Endothelial cell of umbilical vein (primary cell): ENCODE results near the gene CRTAP. TPM values are rescaled to one million over a fixed set of nuclear protein-coding genes. Genes with fewer than 3 reads are reported as not detected.
"Not testable (repeated sequence)": the region's sequence is repeated elsewhere in the genome, so short reads cannot be mapped to it uniquely, and the experiment has no call there.

Experiments
- BruUV-seq: library from RNA; stranded (reverse); fragments of 400-500 nt; replicated peaks from 2 replicates; lab custom pipeline; 2021; lab: Mats Ljungman, UMichigan
- CTCF ChIA-PET: fragments of 300-600, 350-600 bp; sonication (Branson Sonifier 250); formaldehyde crosslinking; loops from one replicate; lab custom pipeline; 2021; ENCODE audit warnings: antibody characterized with exemption, inconsistent platforms; lab: Charles Lee
- POLR2A ChIA-PET: fragments of 300-600, 350-600 bp; sonication (Branson Sonifier 250); formaldehyde crosslinking; loops from one replicate; lab custom pipeline; 2021; ENCODE audit warnings: antibody characterized with exemption, inconsistent platforms; lab: Charles Lee
- DNase-seq: peaks from one replicate; pipeline ENCODE4 v3.0.0-alpha.2; 2011; ENCODE audit warnings: low read depth, low spot score
- FAIRE-seq: peaks from 2 replicates; lab custom pipeline; 2011; peaks lifted over from hg19 to GRCh38; lab: Jason Lieb, UNC
- H2AFZ ChIP-seq: 2 replicates; pipeline ENCODE4 v1.6.0; 2012; ENCODE audit warnings: low read depth, low read length, control low read depth, inconsistent platforms
- H3K27ac ChIP-seq: 2 replicates; pipeline ENCODE4 v1.5.1; 2011; ENCODE audit warnings: low read depth, mild to moderate bottlenecking, control low read depth, low read length, moderate library complexity; ENCODE audit not compliant: insufficient read depth
- H3K27me3 ChIP-seq, 2 experiments: 2 replicates each; pipeline versions ENCODE4 v1.6.0 to v1.6.1; 2011; ENCODE audit warnings: low read length in 2 of 2, mixed read lengths in 1 of 2; ENCODE audit not compliant: control insufficient read depth in 2 of 2, insufficient read depth in 2 of 2
- H3K36me3 ChIP-seq, 2 experiments: 2 replicates in 1 of 2; 3 replicates in 1 of 2; pipeline ENCODE4 v1.5.1; 2011; ENCODE audit warnings: low read length in 2 of 2, mild to moderate bottlenecking in 1 of 2, moderate library complexity in 1 of 2; ENCODE audit not compliant: control insufficient read depth in 2 of 2, insufficient read depth in 2 of 2; ENCODE audit errors: extremely low read depth in 1 of 2
- H3K4me1 ChIP-seq: 3 replicates; pipeline ENCODE4 v1.5.1; 2011; ENCODE audit warnings: mild to moderate bottlenecking, low read length; ENCODE audit not compliant: control insufficient read depth, insufficient read depth; ENCODE audit errors: extremely low read depth
- H3K4me2 ChIP-seq: 2 replicates; pipeline ENCODE4 v1.6.1; 2011; ENCODE audit warnings: low read length, control low read depth, mixed read lengths; ENCODE audit not compliant: insufficient read depth
- H3K4me3 ChIP-seq, 3 experiments: fragments of 200-600 bp in 1 of 3; sonication (generic), shearing (Covaris generic) in 1 of 3; replicated peaks in 1 of 3; 2 replicates each; pipeline ENCODE4 v1.5.1; 2011 to 2016; ENCODE audit warnings: control low read depth in 3 of 3, low read length in 3 of 3, mild to moderate bottlenecking in 2 of 3, inconsistent platforms in 1 of 3, low read depth in 1 of 3, moderate library complexity in 1 of 3; ENCODE audit not compliant: insufficient read depth in 1 of 3
- H3K79me2 ChIP-seq: 2 replicates; pipeline ENCODE4 v1.6.0; 2012; ENCODE audit warnings: low read length, inconsistent platforms; ENCODE audit not compliant: control insufficient read depth, insufficient read depth
- H3K9ac ChIP-seq: replicated peaks from 2 replicates; pipeline ENCODE3; 2011; ENCODE audit warnings: low read length, control low read depth; ENCODE audit not compliant: insufficient read depth; ENCODE audit errors: extremely low read depth
- H3K9me1 ChIP-seq: replicated peaks from 3 replicates; pipeline ENCODE4 v1.6.0; 2011; ENCODE audit warnings: mild to moderate bottlenecking, low read length; ENCODE audit not compliant: control insufficient read depth, insufficient read depth; ENCODE audit errors: extremely low read depth
- H3K9me3 ChIP-seq: replicated peaks from 2 replicates; pipeline ENCODE4 v1.5.1; 2012; ENCODE audit warnings: low read length, inconsistent platforms; ENCODE audit not compliant: control insufficient read depth, insufficient read depth
- H4K20me1 ChIP-seq: replicated peaks from 2 replicates; pipeline ENCODE3; 2011; ENCODE audit warnings: mild to moderate bottlenecking, low read length; ENCODE audit not compliant: control insufficient read depth, insufficient read depth; ENCODE audit errors: extremely low read depth
- CTCF ChIP-seq, 2 donors: IDR thresholded peaks; 1 replicate in 1 of 2; 2 replicates in 1 of 2; pipeline ENCODE4 v1.5.1; 2011; ENCODE audit warnings: low read length in 2 of 2, mild to moderate bottlenecking in 2 of 2, moderate library complexity in 2 of 2, control low read depth in 1 of 2, inconsistent platforms in 1 of 2, low read depth in 1 of 2; ENCODE audit not compliant: insufficient read depth in 1 of 2; ENCODE audit errors: extremely low read depth in 1 of 2
- EZH2 ChIP-seq: IDR thresholded peaks from 2 replicates; pipeline ENCODE4 v1.6.1; 2012; ENCODE audit warnings: borderline replicate concordance, low read depth, mild to moderate bottlenecking, moderate library complexity, low read length, inconsistent platforms; ENCODE audit not compliant: severe bottlenecking
- FOS ChIP-seq: IDR thresholded peaks from 2 replicates; pipeline ENCODE4 v1.6.1; 2011; ENCODE audit warnings: mild to moderate bottlenecking, low read length, moderate library complexity, borderline replicate concordance; ENCODE audit not compliant: insufficient read depth
- GATA2 ChIP-seq: IDR thresholded peaks from 2 replicates; pipeline ENCODE4 v1.7.0; 2011; ENCODE audit warnings: low read depth, mild to moderate bottlenecking, moderate library complexity, mixed read lengths, low read length; ENCODE audit not compliant: insufficient read length, insufficient read depth
- JUN ChIP-seq: IDR thresholded peaks from 2 replicates; pipeline ENCODE4 v1.6.1; 2011; ENCODE audit warnings: borderline replicate concordance, low read depth; ENCODE audit not compliant: insufficient read length, insufficient read depth
- MAX ChIP-seq: IDR thresholded peaks from 2 replicates; pipeline ENCODE4 v1.6.1; 2011; ENCODE audit not compliant: insufficient read depth, insufficient read length
- MYC ChIP-seq: IDR thresholded peaks from one replicate; pipeline ENCODE4 v1.6.1; 2011; ENCODE audit warnings: mild to moderate bottlenecking, low read depth, low read length
- POLR2A ChIP-seq: IDR thresholded peaks from 2 replicates; pipeline ENCODE4 v1.6.1; 2012; ENCODE audit warnings: low read depth, mild to moderate bottlenecking, control low read depth, low read length
- POLR2AphosphoS5 ChIP-seq: IDR thresholded peaks from 2 replicates; pipeline ENCODE4 v1.6.1; 2012; ENCODE audit warnings: low read depth, mild to moderate bottlenecking, control low read depth, low read length, moderate library complexity; ENCODE audit not compliant: insufficient read depth
- dilution Hi-C: fragments of 300-500 bp; cut with MboI; formaldehyde crosslinking; loops from one replicate; pipeline ENCODE4 v1.15.0; 2019; ENCODE audit warnings: low sequenced_read_pairs; ENCODE audit not compliant: extremely low pct_ligation_motif_present
- intact Hi-C: fragments of 100-400 bp; cut with micrococcal nuclease; formaldehyde crosslinking; loops from one replicate; pipeline ENCODE4 v1.10.0; 2022
- polyA plus RNA-seq, 4 experiments: library from polyadenylated mRNA; depleted of rRNA in 3 of 4; stranded (reverse) in 3 of 4; unstranded in 1 of 4; fragments of >200 nt; gene quantifications; 2 replicates each; pipeline versions ENCODE4 v1.2.1 to v1.2.3, GENCODE V29; 2011 to 2012; ENCODE audit warnings: missing spikeins in 1 of 4
- total RNA-seq: library from RNA; stranded (reverse); gene quantifications from 2 replicates; pipeline ENCODE4 v1.2.3, GENCODE V29; 2021

Gene CRTAP
- total and polyA plus RNA-seq, 2 donors (not counting 3 experiments of a cell fraction or from before 2014, with no cell fraction given) = 204 to 213 TPM

GRCh38 chr3:33067484-33067883 lies 46.3 kb upstream of the CRTAP start:
- no peak overlapping the region for H3K9ac ChIP-seq
- H3K27me3 ChIP-seq = no peaks in the 10 kb centered on the region
- no TSS peak for BruUV-seq
- no peak overlapping the region for H3K27ac ChIP-seq
- intact Hi-C loops (no loop called here), dilution Hi-C loops (no loop called here)
- H3K4me3 ChIP-seq = no peak overlapping the region
- H3K79me2 ChIP-seq = no peaks in the 10 kb centered on the region
- H3K9me3 ChIP-seq = no peaks in the 10 kb centered on the region
- no peak for FAIRE-seq
- no peaks in the 10 kb centered on the region for H3K4me1 ChIP-seq
- no peaks in the 10 kb centered on the region for H4K20me1 ChIP-seq
- ChIA-PET POLR2A (no interaction called here), CTCF (interaction anchor here (1.0 kb wide), 1 partner anchor 120 kb away, joined by 3 read pairs; no protein-coding TSS in a partner anchor)
- no peak overlapping the region for H2AFZ ChIP-seq
- H3K9me1 ChIP-seq = no peaks in the 10 kb centered on the region
- peaks cover 2 to 3% of the 10 kb centered on the region in 2 experiments for H3K36me3 ChIP-seq
- DNase-seq = peak; percentile 6
- TF ChIP-seq FOS (no peak), MAX (no peak), JUN (no peak), POLR2AphosphoS5 (no peak), POLR2A (no peak), MYC (no peak), EZH2 (no peak), CTCF (IDR thresholded peaks at IDR 0.05; ENCODE audit: extremely low read depth in 1 of 2, insufficient read depth in 1 of 2, low read depth in 1 of 2, low read length in 2 of 2) (no peak), GATA2 (no peak)
- no peak overlapping the region for H3K4me2 ChIP-seq

GRCh38 chr3:33069862-33070261 lies 44.0 kb upstream of the CRTAP start:
- H3K27ac ChIP-seq, H3K4me3 ChIP-seq, H4K20me1 ChIP-seq, intact Hi-C loops, FAIRE-seq, H3K4me2 ChIP-seq, BruUV-seq, H3K79me2 ChIP-seq, H3K9ac ChIP-seq, H3K36me3 ChIP-seq, DNase-seq, H3K27me3 ChIP-seq, dilution Hi-C loops, H2AFZ ChIP-seq, POLR2A ChIA-PET, H3K9me3 ChIP-seq, H3K4me1 ChIP-seq, H3K9me1 ChIP-seq: not testable (repeated sequence)
- CTCF ChIA-PET = interaction anchor here (1.1 to 1.3 kb wide), 2 partner anchors 9 to 30 kb away, joined by 3 to 4 read pairs; no protein-coding TSS in a partner anchor
